NCI-H1105 treated with DMSO at 0.1 percent for 48 hours (cell line): ENCODE measurements around the gene RNF150.

Source experiments
- DNase-seq: peaks from one replicate; lab custom pipeline; 2025; lab: John Stamatoyannopoulos, UW

The RNF150 gene

DNA sequence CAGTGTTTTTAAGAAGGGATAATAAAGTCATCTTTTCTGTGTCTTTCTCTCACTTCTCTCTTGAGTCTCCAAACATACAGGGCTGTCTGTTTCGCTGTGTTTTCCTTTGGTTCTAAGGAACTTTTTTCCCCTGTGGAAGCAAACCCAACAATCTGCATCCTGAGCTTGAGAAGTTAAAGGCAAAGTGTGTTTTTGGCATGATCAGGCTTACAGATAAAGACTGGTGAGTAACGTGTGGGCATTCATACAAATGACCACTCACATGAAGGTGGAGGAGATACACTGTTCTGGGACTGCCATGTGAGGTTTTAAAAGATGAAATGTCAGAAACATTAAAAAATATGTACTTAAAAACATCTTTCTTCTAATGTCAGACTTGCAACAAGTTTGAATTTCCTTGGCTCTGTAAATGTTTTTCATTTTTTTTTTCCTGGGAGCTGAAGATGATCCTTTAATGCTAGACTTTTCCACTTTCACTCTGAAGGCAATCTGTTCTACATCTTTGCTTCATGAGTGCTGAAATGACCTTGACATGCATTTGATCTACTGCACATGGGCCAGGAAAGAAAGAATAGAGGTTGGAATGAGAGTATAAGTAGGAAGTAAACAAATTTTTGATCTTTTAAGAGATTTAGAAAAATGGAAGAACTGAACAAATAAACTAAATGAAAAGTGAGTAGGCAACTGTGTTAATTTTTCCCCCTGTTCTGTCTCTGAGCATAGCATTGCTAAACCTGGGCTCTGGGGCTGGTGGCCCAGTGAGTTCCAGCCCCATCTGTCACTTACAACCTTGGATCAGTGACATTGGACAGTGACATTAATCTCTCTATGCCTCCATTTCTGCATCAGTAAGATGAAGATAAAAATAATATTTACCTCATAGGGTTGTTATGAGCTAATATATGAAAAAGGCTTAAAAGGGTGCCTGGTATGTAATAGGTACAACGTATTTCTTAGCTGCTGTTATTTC, 226.0 kb downstream of the RNF150 start:
- DNase-seq: no peak

DNA sequence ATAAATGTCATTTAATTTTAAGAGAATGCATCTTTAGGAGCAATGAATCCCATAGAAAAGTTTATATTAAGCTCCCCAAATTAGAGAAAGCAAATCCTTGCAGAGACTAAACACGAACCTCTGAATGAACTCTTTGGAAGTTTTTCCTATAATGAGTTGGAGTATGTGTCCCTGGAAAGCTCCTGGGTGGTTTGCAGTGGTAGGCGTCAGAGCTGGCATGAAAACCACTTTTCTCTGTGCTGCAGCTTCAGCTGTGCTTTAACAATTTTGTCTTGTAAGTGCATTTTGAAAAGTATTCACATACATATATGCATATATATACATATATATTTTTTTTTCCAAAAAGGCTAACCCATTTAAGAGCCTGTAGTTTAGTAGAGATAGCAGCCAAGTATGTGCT, 228.4 kb downstream of the RNF150 start:
- no peak for DNase-seq

GRCh38 chr4:140903522-140904475, 229.5 kb downstream of the RNF150 start:
- DNase-seq: no peak

- DNase-seq: no peak
These were observed 231.4 kb downstream of the RNF150 start for GRCh38 chr4:140901736-140902336.

GRCh38 chr4:140893939-140894338, 239.3 kb downstream of the RNF150 start:
- no peak for DNase-seq

DNA sequence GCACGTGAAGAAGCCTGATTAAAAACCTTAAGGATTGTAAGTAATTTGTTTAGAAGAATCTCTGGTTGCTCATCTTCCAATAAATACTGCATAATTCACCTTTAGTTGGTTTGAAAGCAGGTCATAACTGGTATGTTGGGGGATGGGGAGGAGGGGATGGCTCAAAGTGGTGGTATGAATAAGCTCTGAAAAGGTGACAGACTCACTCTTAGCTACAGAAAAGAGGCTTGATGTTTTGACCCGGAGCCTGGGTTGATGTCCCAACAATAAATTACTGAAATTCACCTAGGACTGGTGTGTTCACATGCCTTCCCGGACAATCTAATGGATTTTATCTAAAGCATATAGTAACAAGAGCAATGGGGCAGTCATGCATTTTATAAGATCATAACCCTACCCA, 245.2 kb downstream of the RNF150 start:
- no peak for DNase-seq

- DNase-seq: no peak
These were observed 245.8 kb downstream of the RNF150 start for GRCh38 chr4:140887467-140887866.

- DNase-seq: peak; percentile 49
These were observed 248.7 kb downstream of the RNF150 start for GRCh38 chr4:140884431-140885058.

- DNase-seq: no peak
These were observed 255.5 kb downstream of the RNF150 start for GRCh38 chr4:140877781-140878180.

GRCh38 chr4:140876615-140877364, 256.5 kb downstream of the RNF150 start:
- no peak for DNase-seq

- DNase-seq: no peak
These were observed 257.4 kb downstream of the RNF150 start for GRCh38 chr4:140875746-140876452.

GRCh38 chr4:140874056-140874455, 259.2 kb downstream of the RNF150 start:
- no peak for DNase-seq

DNA sequence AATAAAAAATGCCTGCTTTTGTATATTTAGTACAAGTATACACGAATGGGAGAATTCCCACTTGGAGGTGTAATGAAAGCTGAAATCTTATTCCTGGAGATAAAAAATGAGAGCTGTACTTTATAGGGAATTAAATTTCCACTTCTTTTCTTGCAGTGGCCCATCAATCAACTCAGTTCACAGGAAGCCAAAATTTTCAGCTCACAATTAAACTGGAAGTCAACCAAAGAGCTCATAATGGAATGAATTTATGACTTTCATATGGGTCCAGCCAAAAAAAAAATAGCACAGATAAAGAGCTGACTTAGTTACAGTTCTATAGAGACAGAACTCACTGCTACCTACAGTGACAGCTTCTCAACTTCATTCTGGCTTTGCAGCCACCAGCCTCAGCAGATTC, 261.9 kb downstream of the RNF150 start:
- DNase-seq: no peak

DNA sequence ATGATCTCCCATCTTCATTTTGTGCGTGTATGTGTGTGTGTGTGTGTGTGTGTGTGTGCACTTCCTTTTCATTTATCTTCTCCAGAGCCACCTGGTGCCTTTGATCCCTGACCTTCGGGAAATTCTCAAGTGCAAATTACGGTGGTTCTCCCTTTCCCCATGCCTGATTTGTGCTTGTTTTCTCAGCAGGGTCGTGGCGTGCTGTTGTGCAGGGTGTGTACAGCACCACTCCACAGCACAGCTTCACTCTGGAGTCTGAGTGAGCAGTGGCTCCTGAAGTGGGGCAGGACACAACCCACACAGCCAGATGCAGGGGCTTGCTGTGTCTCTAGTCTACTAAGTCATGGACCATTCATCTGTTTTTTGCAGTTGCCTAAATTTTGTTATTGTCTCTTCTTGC, 262.8 kb downstream of the RNF150 start:
- DNase-seq: no peak

- no peak for DNase-seq
These were observed 263.8 kb downstream of the RNF150 start for GRCh38 chr4:140869446-140869845.

DNA sequence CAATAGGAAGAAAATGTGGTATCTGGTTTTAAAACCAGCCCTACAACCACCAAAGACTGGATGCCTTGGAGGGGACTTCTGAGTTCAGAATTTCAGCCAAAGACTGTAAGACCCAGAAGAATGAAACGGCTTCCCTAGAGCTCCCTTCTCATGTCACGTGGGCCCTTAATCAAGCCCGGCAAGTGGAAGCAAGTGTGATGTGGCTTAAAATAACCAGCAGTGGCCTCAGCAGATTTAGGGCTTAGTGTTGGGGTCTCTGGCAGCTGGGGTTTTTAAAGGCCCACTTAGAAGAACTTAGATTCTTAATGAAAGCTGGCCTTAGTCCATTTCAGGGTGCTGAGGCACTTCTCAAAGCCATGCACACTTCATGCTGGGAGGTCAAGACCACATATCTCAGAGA, 265.9 kb downstream of the RNF150 start:
- no peak for DNase-seq

GRCh38 chr4:140866492-140867005, 266.7 kb downstream of the RNF150 start:
- DNase-seq: no peak

DNA sequence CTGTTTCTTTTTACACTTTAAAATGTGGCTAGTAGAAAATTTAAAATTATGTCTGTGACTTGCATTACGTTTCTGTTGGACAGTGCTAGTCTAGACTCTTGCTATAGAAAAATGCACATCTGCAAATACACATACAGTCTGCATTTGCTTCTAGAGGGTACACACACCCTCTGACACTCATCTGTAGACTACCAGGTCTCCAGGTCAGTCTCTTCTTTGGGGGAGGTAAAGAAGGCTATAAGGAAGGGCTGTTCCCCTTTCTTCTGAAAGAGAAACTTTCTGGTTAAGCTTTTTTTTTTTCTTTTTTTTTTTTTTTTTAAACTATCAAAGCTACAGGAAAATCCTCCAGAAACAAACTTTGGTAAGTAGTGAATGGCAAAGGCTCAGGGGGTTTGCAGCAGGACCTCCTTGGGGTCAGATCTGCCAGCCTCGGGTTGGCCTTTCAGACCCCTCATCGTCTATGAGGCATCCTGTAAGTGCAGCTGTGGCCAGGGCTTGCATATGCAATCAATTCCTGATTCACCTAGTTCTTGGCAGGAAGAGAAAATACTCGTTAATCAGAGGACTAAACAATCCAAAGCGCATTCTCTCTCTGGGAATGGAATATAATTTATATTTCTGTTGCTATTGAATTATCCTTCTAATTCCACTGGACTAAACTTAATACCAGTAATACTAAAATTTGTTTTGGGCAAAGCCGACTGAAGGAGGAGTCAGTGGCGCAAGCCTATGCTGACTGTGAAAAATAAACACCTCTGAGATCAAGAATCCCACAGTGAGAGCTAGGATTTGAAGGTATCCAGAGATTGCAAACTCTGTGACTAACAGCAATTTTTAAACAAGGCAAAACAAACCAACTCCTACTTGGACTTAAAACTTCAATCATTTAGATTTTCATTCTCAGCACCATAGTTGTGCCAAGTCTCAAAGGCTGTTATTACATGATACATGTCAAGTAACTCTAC, 267.7 kb downstream of the RNF150 start:
- DNase-seq: no peak

DNA sequence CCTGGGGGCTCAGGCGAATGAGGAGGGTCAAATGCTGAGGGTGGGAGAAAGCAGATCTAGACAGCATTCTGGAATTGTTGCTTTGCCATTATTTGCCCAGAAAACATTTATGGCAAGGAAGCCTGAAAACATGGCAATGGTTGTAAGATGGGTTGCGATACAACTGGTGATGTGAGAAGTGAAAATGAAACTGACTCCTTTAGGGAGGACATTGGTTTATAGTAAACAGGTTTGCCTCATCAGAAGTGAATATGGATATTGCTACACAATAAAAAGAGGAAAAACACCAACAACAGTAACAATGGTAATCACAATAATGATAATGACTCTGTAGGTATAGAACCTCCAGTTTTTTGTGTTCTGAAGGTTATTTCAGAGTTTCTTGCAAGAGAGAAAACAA, 270.1 kb downstream of the RNF150 start:
- DNase-seq: no peak
